Measurements from ENCODE around the gene EHD4.

Gene EHD4

GRCh38 chr15:41950489-41950888 lies 21.9 kb downstream of the EHD4 start:
- TF ChIP-seq CTCF (conservative IDR thresholded peaks at IDR 0.05; ENCODE audit: low read depth, low read length), result no peak
- H3K4me3 ChIP-seq (ENCODE audit: low read depth, low read length), result no peak overlapping the region
- no peak for DNase-seq (ENCODE audit: low read depth)

DNA sequence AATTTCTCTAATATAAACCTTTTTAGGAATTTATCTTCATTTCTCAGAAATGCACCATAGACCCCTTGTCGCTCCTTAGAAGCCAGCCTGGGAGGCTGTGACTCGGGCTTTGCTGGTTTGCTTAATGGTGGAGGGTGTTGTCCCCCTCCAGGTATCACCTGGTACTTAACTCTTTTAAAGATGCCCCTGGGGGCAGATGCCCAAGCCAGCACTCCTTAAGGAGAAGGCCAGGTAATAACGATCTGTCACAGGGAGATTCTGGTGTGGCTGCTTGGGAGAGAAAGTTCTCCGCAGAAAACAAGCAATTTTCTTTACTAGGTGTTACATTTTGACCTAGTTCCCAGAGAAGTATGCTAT lies 22.3 kb downstream of the EHD4 start:
- H3K4me3 ChIP-seq (ENCODE audit: low read depth, low read length), result no peak overlapping the region
- DNase-seq (ENCODE audit: low read depth), result no peak
- no peak for TF ChIP-seq CTCF (conservative IDR thresholded peaks at IDR 0.05; ENCODE audit: low read depth, low read length)

GRCh38 chr15:41949401-41950126 lies 22.8 kb downstream of the EHD4 start:
- no peak for TF ChIP-seq CTCF (conservative IDR thresholded peaks at IDR 0.05; ENCODE audit: low read depth, low read length)
- no peak overlapping the region for H3K4me3 ChIP-seq (ENCODE audit: low read depth, low read length)
- no peak for DNase-seq (ENCODE audit: low read depth)

DNA sequence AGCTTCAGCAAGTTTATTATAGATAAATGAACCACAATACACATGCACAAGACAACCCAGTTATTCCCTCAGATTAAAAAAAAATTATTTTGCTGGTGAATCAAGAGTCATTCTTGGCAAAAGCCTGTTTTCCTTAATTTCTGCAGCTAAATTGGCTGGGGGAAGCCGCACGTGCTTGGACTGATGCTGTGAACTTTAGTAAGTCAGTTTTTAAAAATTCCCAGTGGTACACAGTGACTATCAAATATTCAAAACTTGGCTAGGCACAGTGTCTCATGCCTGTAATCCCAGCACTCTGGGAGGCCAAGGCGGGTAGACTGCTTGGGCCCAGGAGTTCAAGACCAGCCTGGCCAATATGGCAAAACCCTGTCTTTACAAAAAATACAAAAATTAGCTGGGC lies 23.9 kb downstream of the EHD4 start:
- no peak for DNase-seq (ENCODE audit: low read depth)
- no peak overlapping the region for H3K4me3 ChIP-seq (ENCODE audit: low read depth, low read length)
- no peak for TF ChIP-seq CTCF (conservative IDR thresholded peaks at IDR 0.05; ENCODE audit: low read depth, low read length)

- no peak overlapping the region for H3K4me3 ChIP-seq (ENCODE audit: low read depth, low read length)
- DNase-seq (ENCODE audit: low read depth), result no peak
- no peak for TF ChIP-seq CTCF (conservative IDR thresholded peaks at IDR 0.05; ENCODE audit: low read depth, low read length)
These were observed 25.4 kb downstream of the EHD4 start for GRCh38 chr15:41946970-41947369.

DNA sequence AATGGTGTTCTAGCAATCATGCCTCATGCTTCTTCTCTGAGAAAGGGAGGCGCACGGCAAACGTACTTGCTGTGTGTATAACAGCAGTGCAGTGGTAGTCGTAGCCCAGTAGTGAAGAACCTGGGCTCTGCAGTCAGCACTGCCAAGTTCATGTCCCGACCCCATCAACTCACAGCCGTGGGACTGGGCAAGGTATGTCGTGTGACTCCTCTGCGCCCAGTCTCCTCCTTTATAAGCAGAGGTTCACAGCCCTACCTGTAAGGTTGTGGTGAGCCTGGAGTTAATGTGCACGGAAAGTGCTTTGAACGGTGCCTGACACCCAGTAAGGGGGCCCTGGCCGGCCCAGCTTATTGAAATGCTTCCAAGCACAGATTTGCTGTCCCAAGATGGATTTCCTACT lies 26.6 kb downstream of the EHD4 start:
- no peak for TF ChIP-seq CTCF (conservative IDR thresholded peaks at IDR 0.05; ENCODE audit: low read depth, low read length)
- DNase-seq (ENCODE audit: low read depth), result no peak
- H3K4me3 ChIP-seq (ENCODE audit: low read depth, low read length), result no peak overlapping the region

DNA sequence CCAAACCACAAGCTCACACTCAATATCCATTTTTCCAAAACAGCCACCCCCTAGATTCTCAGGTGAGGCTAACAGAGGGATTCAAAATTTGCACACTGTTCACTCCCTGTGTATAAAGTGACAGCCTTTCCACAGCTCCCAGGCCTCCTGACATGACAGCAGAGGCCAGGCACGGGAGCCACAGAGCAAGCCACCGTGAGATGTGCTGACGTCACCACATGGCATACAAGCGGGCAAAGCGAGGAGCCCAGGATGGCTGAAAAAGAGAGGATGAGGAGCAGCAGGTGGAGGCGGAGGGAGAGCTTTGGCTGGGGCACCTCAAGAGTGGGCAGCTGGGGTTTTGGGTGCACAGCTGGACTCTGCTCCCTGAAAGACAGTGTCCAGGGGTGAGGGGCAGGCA lies 27.1 kb downstream of the EHD4 start:
- TF ChIP-seq CTCF (conservative IDR thresholded peaks at IDR 0.05; ENCODE audit: low read depth, low read length), result no peak
- no peak for DNase-seq (ENCODE audit: low read depth)
- H3K4me3 ChIP-seq (ENCODE audit: low read depth, low read length), result no peak overlapping the region
